Dendritic cell treated with granulocyte-macrophage colony-stimulating factor and Interleukin-4, amounts not matched to agents 40 ng/mL and 50 ng/mL, for 4 days (primary cell): Measurements from ENCODE around the gene ZP1.

Source experiments
- H3K27ac Mint-ChIP-seq: one replicate; pipeline ENCODE4 v1.8.0; 2022; ENCODE audit warnings: mild to moderate bottlenecking, mixed read lengths
- H3K27me3 Mint-ChIP-seq: one replicate; pipeline ENCODE4 v1.8.0; 2022; ENCODE audit warnings: mild to moderate bottlenecking, mixed read lengths
- H3K36me3 Mint-ChIP-seq: one replicate; pipeline ENCODE4 v1.8.0; 2022; ENCODE audit warnings: low read depth, mixed read lengths
- H3K4me1 Mint-ChIP-seq: one replicate; pipeline ENCODE4 v1.8.0; 2022; ENCODE audit warnings: low read depth, mixed read lengths
- H3K4me3 Mint-ChIP-seq: one replicate; pipeline ENCODE4 v1.8.0; 2022; ENCODE audit warnings: mild to moderate bottlenecking, moderate library complexity, mixed read lengths
- H3K9me3 Mint-ChIP-seq: one replicate; pipeline ENCODE4 v1.8.0; 2022; ENCODE audit warnings: mixed read lengths
- intact Hi-C: fragments of 100-400 bp; cut with micrococcal nuclease; formaldehyde crosslinking; loops from one replicate; pipeline ENCODE4 v1.15.0; 2022

Gene ZP1

DNA sequence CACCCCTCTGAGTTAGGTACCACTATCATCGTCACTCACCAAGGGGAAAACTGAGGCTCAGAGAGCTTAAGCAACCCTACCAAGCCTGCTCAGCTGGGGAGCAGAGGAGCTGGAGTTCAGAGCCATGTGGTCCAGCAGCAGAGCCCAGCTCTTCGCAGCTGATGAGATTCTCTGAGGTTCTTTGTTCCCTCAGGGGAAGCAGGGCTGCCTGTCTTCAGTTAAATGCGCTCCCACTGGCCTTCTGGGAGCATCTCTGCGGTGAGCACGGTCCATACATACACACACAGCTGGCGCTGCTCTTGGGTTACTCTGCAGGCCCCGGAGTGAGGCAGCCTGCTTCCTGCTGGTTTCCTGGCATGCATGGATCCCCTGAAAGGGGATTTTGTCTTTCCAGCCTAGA is 6.4 kb upstream of the ZP1 start:
- intact Hi-C loops, result no loop called here
- H3K36me3 Mint-ChIP-seq, result no peaks in the 10 kb centered on the region
- no peak overlapping the region for H3K4me3 Mint-ChIP-seq
- H3K27ac Mint-ChIP-seq, result no peak overlapping the region
- H3K27me3 Mint-ChIP-seq, result peaks cover 11% of the 10 kb centered on the region
- H3K9me3 Mint-ChIP-seq, result no peaks in the 10 kb centered on the region
- peaks cover 24% of the 10 kb centered on the region for H3K4me1 Mint-ChIP-seq

DNA sequence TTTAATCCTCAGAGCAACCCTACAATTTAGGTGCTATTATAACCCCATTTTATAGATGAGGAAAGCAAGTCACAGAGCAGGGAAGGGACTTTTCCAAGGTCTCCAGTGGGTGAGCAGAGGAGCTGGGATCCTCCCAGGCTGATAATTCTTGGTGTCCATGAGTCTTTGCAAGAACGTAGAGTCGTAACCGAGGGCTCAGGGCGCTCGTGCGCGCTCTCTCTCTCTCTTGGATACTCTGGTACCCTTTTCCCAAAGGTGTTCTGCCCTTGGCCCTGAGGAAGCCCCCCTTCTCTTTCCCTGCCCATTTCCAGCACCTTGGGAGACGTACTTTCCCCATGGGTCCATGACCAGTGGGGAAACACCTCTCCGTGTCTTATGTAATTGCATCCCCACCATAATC is 5.2 kb upstream of the ZP1 start:
- H3K27me3 Mint-ChIP-seq, result peaks cover 4% of the 10 kb centered on the region
- no peaks in the 10 kb centered on the region for H3K36me3 Mint-ChIP-seq
- H3K4me1 Mint-ChIP-seq, result peaks cover 20% of the 10 kb centered on the region
- H3K4me3 Mint-ChIP-seq, result no peak overlapping the region
- H3K27ac Mint-ChIP-seq, result no peak overlapping the region
- H3K9me3 Mint-ChIP-seq, result no peaks in the 10 kb centered on the region
- intact Hi-C loops, result no loop called here

- Mint-ChIP-seq H3K27me3 (peaks cover 4% of the 10 kb centered on the region), H3K9me3 (no peaks in the 10 kb centered on the region), H3K36me3 (no peaks in the 10 kb centered on the region), H3K4me3 (no peak overlapping the region), H3K27ac (no peak overlapping the region), H3K4me1 (peaks cover 6% of the 10 kb centered on the region)
- intact Hi-C loops, result no loop called here
Measured at GRCh38 chr11:60863550-60864521, 3.5 kb upstream of the ZP1 start.

DNA sequence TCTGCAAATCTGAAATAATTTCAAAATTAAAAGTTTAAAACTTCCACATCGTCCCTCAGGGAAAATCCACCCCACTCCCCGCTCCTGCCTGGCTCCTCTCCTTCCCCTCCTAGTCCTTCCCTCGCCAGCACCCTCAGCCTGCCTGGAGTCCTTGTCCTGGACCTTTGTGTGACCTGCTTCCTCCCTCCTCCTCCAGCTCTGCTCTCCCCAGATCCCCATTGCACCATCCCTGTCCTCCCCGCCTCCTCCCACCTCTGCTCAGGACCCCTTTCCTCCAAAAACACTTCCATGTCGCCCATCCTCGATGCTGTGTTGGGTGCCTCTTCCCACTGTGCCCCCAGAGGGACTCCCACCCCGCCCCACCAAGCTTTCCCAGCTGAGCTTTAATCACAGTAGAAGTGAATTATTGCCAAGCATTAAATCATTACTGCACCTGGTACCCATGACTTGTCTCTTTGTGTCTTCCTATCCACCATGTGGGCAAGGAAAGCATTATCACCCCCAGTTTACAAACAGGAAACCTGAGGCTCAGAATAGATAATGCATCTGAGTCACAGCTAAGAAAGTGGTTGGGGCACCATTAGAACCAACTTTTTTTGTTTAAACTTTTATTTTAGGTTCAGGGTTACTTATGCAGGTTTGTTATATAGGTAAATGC is 2.4 kb upstream of the ZP1 start:
- H3K4me3 Mint-ChIP-seq, result no peak overlapping the region
- no peaks in the 10 kb centered on the region for H3K36me3 Mint-ChIP-seq
- H3K9me3 Mint-ChIP-seq, result no peaks in the 10 kb centered on the region
- peaks cover 8% of the 10 kb centered on the region for H3K27me3 Mint-ChIP-seq
- H3K4me1 Mint-ChIP-seq, result no peaks in the 10 kb centered on the region
- H3K27ac Mint-ChIP-seq, result peak overlapping the region; percentile 8
- intact Hi-C loops, result no loop called here

DNA sequence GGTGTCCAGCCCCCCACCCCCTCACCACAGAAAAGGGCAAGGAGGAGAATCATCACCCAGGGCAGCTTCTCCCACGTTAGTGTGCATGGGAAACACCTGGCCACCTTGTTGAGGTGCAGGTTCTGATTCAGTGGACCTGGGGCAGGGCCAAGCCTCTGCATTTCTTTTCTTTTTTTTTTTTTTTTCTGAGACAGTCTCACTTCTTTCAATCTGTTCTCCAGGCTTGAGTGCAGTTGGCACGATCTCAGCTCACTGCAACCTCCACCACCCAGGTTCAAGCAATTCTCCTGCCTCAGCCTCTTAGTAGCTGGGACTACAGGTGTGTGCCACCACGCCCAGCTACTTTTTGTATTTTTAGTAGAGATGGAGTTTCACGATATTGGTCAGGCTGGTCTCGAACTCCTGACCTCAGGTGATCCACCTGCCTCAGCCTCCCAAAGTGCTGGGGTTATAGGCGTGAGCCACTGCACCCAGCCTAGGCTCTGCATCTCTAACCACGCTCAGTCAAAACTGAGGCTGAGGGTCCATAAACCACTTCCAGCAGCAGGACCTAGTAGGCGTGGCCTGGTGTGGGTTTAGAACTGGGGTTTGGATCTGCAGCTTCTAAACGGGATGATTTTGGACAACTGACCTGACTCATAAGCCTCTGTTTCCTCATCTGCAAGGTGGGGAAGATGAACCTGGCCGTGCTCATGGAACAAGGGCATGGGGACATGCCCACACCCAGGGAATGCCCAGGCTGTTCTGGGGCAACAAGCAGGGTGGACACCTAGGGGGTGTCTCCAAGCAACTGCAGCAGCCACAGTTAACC is 734 bp downstream of the ZP1 start:
- Mint-ChIP-seq H3K27me3 (peaks cover 6% of the 10 kb centered on the region), H3K4me3 (no peak overlapping the region), H3K4me1 (peaks cover 8% of the 10 kb centered on the region), H3K36me3 (no peaks in the 10 kb centered on the region), H3K9me3 (no peaks in the 10 kb centered on the region), H3K27ac (no peak overlapping the region)
- intact Hi-C loops, result no loop called here

- intact Hi-C loops, result no loop called here
- no peak overlapping the region for H3K27ac Mint-ChIP-seq
- H3K27me3 Mint-ChIP-seq, result peaks cover 5% of the 10 kb centered on the region
Measured at GRCh38 chr11:60868682-60869450, 1.5 kb downstream of the ZP1 start.

GRCh38 chr11:60869451-60869825 is 2.1 kb downstream of the ZP1 start:
- no peak overlapping the region for H3K4me3 Mint-ChIP-seq
- no peaks in the 10 kb centered on the region for H3K9me3 Mint-ChIP-seq
- H3K27me3 Mint-ChIP-seq, result peaks cover 5% of the 10 kb centered on the region
- H3K4me1 Mint-ChIP-seq, result peaks cover 12% of the 10 kb centered on the region
- no peaks in the 10 kb centered on the region for H3K36me3 Mint-ChIP-seq
- H3K27ac Mint-ChIP-seq, result no peak overlapping the region
- intact Hi-C loops, result no loop called here

More at GRCh38 chr11:60868682-60869450, 1.5 kb downstream of the ZP1 start:
- Mint-ChIP-seq H3K9me3 (no peaks in the 10 kb centered on the region), H3K36me3 (no peaks in the 10 kb centered on the region), H3K4me1 (peaks cover 12% of the 10 kb centered on the region), H3K4me3 (no peak overlapping the region)

GRCh38 chr11:60870276-60870675 is 2.9 kb downstream of the ZP1 start:
- H3K4me1 Mint-ChIP-seq, result peaks cover 12% of the 10 kb centered on the region
- no peaks in the 10 kb centered on the region for H3K36me3 Mint-ChIP-seq
- intact Hi-C loops, result no loop called here
- H3K27me3 Mint-ChIP-seq, result peaks cover 3% of the 10 kb centered on the region
- no peak overlapping the region for H3K27ac Mint-ChIP-seq
- no peaks in the 10 kb centered on the region for H3K9me3 Mint-ChIP-seq
- no peak overlapping the region for H3K4me3 Mint-ChIP-seq

GRCh38 chr11:60870733-60871377 is 3.5 kb downstream of the ZP1 start:
- no peaks in the 10 kb centered on the region for H3K36me3 Mint-ChIP-seq
- no peak overlapping the region for H3K27ac Mint-ChIP-seq
- no peak overlapping the region for H3K4me3 Mint-ChIP-seq
- peaks cover 3% of the 10 kb centered on the region for H3K27me3 Mint-ChIP-seq
- no peaks in the 10 kb centered on the region for H3K9me3 Mint-ChIP-seq
- intact Hi-C loops, result no loop called here
- peaks cover 12% of the 10 kb centered on the region for H3K4me1 Mint-ChIP-seq

- no peak overlapping the region for H3K4me3 Mint-ChIP-seq
- intact Hi-C loops, result no loop called here
- no peaks in the 10 kb centered on the region for H3K9me3 Mint-ChIP-seq
- H3K4me1 Mint-ChIP-seq, result peaks cover 12% of the 10 kb centered on the region
- H3K36me3 Mint-ChIP-seq, result no peaks in the 10 kb centered on the region
- peaks cover 3% of the 10 kb centered on the region for H3K27me3 Mint-ChIP-seq
- H3K27ac Mint-ChIP-seq, result no peak overlapping the region
Measured at GRCh38 chr11:60871378-60872061, 4.2 kb downstream of the ZP1 start.

DNA sequence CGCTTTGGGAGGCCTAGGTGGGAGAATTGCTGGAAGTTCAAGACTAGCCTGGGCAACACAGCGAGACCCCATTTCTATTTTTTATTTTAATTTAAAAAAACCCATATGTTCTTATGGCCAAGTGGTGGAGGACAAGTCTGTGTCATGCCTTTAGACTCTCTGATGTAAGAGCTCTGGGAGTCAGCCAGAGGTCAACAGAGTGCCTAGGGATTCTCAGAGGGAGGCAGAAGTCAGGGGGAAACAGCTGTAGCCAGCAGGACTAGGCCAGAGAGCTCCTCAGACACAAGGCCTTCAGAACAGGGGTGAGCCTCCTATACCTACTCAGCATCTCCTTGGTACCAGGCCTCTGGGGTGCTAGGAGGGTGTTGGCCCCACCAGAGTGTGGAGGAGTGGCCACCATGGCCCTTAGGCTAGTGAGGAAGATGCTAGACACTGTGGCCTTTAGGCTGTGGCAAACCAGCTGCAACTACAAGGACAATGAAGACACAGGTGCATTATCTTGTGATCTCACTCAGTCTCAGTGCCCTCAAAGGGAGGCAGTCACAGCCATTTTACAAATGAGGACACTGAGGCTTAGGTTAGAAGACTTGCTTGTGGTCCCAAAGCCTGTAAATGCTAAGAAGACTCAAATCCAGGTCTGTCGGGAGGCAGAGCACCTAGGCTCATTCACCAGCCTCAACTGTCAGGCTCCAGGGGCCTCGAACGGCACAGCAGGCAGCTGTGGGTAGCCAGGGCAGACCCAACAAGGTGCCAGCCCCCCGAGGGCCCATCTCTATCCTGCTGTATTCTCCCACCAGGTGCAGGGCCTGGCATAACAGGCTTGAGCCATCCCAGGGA is 5.0 kb downstream of the ZP1 start:
- Mint-ChIP-seq H3K27me3 (peaks cover 3% of the 10 kb centered on the region), H3K4me3 (no peak overlapping the region)

GRCh38 chr11:60872961-60873524 is 5.7 kb downstream of the ZP1 start:
- H3K36me3 Mint-ChIP-seq, result no peaks in the 10 kb centered on the region
- no peak overlapping the region for H3K27ac Mint-ChIP-seq
- no peak overlapping the region for H3K4me3 Mint-ChIP-seq
- H3K9me3 Mint-ChIP-seq, result no peaks in the 10 kb centered on the region
- H3K4me1 Mint-ChIP-seq, result peaks cover 12% of the 10 kb centered on the region
- peaks cover 3% of the 10 kb centered on the region for H3K27me3 Mint-ChIP-seq
- intact Hi-C loops, result no loop called here

More for the DNA sequence above, 5.0 kb downstream of the ZP1 start:
- Mint-ChIP-seq H3K9me3 (no peaks in the 10 kb centered on the region), H3K4me1 (peaks cover 12% of the 10 kb centered on the region), H3K36me3 (no peaks in the 10 kb centered on the region), H3K27ac (no peak overlapping the region)
- intact Hi-C loops, result no loop called here
